T1000 (cell line): ENCODE data around the gene CCND1.
"Not testable (repeated sequence)": the region's sequence is repeated elsewhere in the genome, so short reads cannot be mapped to it uniquely, and the experiment has no call there.

Source experiments
- DNase-seq: peaks from one replicate; lab custom pipeline; 2025; ENCODE audit warnings: mixed read lengths; lab: John Stamatoyannopoulos, UW

The CCND1 gene

DNA sequence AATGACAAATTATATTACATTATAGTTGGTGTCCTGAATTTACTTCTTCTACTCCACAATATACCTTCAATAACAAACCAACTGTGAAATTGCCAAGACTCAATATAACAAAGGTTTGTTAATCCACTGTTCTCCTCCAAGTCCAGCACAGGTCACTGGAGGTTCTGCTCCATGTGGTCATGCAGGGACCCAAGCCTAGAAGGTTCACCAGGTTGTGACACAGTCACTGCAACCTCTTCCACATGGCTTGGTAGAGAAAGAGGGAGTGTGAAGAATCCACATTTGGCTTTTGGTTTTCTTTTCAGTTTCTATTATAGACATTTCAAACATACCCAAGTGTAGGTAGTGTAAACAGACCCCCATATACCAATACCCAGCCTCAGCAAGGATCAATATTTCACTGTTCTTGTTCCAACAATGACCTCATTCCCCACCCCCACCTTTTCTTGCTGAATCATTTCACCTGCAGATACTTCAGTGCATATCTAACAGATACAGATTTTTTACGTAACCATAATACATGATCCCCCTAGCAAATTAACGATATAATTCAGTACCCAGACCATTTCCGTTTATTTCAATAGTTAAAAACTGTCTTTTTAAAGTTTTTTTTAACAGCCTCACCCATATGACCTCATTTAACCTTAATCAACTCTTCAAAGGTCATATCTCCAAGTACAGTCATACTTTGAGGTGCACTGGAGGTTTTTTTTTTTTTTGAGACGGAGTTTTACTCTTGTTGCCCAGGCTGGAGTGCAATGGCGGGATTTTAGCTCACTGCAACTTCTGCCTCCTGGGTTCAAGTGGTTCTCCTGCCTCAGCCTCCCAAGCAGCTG, 48.7 kb downstream of the CCND1 start:
- DNase-seq: no peak

DNA sequence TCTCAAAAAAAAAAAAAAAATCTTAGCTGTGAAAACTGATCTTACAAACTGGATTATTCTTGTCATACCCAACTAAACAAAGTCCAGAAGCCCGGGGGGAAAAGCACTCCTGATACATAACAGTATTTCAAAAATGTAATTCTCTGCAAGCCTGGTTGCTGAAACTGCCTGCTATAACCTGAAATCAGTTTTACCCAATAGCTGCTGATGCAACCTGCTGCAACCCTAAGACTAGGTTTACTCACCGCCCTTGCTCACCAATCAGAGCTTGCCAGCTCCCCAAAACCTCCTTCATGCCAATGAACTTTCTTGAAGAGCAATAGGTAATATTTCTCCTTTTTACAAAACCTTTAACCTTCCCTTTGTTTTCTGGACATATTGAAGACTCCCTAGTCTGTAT, 50.5 kb downstream of the CCND1 start:
- no peak for DNase-seq

DNA sequence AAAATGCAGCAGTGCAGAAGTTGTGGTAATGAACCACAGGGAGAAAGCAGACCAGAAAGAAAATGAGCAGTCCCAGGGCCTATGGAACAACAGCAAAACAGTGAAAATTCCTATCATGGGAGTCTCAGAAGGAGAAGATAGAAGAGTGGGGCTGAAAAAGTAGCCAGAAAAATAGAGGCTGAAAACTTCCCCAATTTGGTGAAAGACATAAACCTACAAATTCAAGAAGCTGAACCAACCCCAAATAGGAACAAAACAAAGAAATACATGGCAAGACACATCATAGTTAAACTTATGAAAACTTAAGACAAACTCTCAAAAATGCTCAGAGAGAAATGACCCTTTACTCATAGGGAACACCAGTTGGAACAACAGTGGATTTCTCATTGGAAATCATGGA, 51.5 kb downstream of the CCND1 start:
- no peak for DNase-seq

DNA sequence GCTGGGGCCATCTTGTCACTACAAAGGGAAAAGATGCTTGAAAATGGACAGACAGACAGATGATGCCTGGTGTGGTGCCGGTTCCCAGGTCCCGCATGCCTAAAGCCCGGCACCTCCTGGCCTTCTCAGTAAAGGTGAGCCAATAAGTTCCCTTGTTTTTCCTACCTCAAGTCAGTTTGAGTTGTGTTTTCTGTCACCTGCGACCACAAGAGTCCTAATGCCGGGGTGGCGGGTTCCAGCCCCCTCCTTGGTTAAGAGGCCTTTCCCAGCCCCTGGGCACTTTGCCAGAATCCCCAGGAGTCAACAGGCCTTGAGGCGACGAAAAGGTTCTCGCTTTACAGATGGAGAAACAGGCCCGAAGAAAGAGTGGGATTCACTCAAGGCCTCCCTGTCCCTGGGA, 53.8 kb downstream of the CCND1 start:
- no peak for DNase-seq

DNA sequence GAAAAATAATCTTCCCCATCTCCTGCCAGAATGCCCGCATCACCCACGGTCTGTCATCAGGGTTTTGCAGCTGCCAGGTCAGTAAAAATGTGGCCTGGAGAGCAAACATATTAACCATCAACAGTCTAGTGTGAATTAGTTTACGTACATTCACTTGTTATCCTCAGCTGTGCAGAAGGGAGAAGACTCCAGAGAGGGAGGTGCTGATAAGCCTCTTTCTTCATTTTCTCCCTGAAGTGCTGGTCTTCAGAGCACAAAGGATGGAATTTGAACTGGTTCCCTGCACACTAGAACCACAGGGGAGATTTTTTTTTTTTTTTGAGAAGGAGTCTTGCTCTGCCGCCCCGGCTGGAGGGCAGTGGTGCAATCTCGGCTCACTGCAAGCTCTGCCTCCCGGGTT, 54.6 kb downstream of the CCND1 start:
- DNase-seq: no peak

DNA sequence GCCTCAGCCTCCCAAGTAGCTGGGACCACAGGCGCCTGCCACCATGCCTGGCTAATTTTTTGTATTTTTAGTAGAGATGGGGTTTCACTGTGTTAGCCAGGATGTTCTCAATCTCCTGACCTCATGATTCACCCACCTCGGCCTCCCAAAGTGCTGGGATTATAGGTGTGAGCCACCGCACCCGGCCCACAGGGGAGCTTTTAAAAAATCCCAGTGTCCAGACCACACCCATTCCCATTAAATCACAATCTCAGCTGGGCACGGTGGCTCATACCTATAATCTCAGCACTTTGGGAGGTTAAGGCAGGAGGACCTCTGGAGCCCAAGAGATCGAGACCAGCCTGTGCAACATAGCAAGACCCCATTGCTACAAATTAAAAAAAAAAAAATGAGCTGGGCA, 55.0 kb downstream of the CCND1 start:
- DNase-seq: not testable (repeated sequence)

DNA sequence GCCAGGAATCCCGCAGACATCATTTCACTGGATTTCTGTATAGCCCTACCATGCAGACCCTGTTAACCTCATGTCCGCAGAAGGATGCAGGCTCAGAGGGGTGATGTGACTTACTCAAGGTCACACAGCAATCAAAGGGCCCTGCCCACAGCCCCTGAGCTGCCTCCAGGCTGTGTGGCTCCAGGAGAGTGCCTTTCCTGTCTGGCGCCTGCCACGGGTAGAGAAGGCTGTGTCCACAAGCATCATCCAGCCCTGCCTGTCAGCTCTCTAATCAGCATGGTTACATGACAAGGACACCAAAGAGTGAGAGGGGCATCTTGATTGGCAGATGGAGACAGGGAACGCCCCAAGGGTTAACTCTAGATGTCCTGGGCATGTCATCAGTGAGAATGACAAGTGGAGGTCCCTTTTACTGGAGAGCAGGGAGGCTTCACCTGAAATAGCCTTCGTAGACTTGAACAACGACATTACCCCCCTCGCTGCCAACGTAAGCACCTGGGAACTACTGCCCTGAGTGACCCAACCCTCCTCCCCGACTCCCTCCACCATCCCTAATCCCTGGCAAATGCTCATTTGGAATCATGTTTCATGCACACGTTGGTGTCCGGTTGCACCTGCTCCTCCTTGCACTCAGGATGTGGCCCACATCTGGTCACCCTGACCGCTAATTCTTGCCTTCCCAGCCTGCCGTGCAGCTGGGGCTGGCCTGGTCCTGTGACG, 56.0 kb downstream of the CCND1 start:
- no peak for DNase-seq

DNA sequence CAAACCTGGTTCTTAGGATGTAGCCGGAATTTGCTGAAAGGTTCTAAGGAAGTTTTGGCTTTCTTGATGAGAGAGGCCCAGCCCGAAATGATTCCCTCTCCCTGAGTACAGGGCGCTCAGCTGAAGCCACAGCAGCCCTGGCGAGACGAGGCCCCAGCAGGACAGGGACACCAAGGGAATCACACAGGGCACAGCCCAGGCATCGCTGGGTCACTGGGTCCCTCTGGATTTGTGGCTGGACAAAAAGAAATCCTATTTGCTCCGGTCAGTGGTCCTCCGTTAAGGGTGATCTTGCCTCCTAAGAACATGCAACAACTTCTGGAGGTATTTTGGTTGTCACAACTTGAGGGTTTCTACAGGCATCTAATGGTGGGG, 56.5 kb downstream of the CCND1 start:
- no peak for DNase-seq

DNA sequence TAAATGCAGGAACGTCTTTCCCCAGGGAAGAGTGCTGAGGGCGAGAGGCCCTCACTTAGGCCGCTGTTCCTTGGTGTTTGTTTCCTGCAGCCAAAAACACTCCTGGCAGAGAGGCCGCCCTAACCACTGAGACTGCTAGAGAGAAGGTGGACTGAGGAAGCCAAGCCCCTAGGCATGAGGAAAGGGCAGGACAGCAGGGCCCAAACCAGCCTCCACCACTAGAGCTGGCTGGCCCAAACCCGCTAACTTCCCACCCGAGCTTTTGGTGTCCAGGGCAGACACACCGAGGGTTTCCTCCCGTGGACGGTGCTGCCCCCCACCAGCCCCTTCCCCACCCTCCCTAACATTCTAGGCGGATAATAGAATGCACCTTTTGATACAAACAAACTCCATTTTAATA, 56.9 kb downstream of the CCND1 start:
- DNase-seq: no peak

DNA sequence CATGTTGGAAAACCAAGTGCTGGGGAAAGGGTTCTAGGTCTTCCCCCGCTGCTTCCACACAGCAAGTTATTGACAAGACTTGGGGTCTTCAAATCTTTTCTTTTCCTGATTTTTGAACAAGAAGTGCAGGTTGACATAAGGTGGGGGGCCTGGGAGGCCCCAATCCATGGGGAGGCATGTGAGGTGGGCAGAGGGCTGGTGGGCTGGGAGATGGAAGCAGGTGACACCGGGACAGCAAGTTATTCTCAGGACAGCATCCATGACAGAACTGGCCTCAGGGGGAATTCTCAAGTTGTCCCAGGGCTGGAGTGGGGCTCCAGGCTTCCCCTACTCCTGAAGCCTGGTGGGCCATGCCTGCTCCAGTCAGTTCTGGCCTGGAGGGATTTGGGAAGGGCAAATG, 57.4 kb downstream of the CCND1 start:
- no peak for DNase-seq

DNA sequence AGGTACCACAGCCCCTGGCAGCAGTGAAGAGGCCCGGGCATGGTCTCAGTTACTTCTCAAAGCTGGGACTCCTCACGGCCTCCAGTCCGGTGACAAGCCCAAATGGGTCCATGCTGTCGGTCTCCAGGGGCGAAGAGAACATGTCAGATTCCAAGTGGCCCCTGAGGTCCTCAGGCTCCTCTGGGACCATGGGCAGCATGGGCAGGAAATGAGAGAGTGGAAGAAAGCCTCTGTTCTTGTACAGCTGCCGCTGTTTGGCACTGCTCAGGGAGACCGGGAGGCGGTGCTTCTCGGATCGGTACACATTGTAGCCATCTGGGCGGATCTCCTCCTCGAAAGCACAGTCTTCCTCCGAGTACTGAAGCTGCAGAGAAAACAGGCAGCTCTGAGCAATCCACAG, 58.3 kb downstream of the CCND1 start:
- no peak for DNase-seq

DNA sequence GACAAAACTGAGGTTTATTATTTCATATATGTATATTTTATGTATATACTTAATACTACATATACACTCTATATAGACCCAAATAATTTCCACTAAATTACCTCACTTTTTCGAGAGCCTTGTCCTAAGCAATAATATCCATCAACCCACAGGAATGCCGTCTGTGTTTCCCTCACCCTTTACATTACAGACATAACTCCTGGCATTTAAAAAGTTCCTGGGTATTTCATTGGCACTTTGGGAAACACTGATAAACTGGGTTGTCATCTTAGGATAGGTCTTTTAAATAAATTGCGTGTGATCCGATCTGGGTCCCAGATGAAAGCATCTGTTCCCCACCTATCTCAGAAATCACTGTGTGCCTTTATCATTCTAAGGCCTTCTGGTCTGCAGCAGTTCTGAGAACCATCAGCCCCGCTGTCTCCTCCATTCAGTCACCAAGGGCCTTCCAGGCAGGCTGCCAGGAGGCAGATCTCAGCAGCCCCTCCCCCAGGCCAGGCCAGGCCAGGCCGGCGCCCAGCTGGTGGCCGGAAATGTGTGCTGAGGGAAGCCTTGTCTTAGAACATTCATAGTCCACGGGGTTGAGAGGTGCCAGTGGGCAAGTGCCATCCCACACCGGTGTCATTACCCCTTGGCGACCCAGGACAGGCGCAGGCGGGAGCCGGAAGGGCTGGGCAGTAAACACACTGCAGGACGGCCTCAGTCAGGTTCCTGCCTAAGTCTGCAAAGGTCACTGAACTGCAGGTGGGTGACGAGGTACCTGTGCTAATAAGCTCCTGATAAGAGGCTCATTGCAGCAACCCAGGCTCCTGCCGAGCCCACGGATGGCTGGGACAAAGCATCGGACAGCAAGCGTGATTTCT, 59.6 kb downstream of the CCND1 start:
- DNase-seq: no peak

DNA sequence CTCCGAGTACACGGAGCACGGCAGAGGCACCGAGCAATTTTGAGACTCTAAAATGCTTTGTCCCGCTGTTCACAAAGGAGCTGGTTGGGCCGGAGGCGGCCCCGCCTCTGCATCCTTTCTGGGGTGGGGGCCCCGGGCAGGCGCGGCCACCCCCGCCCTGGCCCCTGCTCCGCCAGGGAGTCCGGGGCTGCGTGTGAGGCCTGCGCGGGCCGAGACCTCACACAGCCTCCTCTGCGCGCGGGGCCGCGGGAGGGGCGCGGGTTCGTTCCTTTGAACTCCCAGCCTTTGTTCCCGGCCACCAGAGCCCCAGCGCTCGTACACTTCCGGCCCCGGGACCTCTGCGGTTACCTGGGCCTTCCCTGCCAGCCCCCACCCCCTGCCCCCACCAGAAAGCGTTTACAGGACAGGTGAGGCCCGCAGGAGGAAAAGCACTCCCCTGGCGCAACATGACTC, 61.3 kb downstream of the CCND1 start:
- DNase-seq: no peak

DNA sequence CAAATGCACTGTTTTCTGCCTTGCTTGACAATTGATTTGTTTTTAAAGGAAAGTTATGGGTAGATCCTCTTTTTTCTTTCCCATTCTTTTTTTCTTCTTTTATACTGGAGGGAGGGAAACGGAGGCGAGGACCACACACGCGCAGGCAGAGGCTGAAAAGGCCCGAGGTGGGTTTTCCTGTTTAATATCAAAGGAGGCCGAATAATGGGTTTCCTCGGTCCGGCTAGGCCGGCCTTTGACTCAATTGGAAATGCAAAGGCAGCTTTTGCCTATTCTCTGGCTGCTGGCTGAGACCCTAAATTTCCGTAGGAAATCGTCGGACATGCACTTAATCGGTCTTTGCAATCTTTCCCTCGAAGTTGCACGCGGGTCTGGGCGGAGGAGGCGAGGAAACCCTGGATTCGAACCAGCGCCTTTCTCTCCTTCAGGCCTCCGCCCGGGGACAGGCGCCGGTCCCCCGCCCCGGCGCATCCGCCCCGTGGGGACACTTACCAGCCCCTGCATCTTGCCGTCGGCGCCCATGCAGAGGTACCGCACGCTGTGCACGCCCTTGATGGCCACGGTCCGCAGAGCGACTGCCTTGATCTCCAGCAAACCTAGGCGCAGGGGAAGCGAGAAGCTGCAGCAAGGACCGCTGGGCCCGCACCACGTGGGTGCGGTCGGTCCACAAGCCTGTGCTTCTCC, 62.0 kb downstream of the CCND1 start:
- no peak for DNase-seq

DNA sequence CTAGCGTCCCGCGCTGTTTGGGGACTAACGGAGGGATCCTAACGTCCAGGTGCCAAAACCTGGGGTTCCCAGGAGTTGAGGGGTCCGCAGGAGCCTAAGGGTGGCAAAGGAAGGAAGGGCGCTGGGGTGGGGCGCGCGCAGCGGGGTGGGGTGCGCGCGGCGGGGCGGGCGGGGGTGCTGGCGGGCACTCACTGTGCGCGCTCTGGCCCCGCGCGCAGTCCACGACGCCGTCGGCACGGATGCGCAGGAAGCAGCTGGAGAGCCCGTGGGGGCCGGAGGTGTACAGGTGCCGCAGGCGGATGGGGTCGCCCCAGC, 62.5 kb downstream of the CCND1 start:
- DNase-seq: no peak
